SKM-1 treated with dmso at 0.1 percent for 144 hours (cell line): ENCODE data around the gene PNLDC1.

Experiments used
- DNase-seq: peaks from one replicate; lab custom pipeline; 2025; ENCODE audit not compliant: unreplicated experiment; lab: John Stamatoyannopoulos, UW

Gene PNLDC1

GRCh38 chr6:159800141-159800865, at the start of gene PNLDC1:
Gene PNLDC1, plus strand, starts transcription at chr6:159800276. Its CDS starts 32 bp downstream, at chr6:159800308.
- DNase-seq = no peak

- no peak for DNase-seq
Observed at GRCh38 chr6:159751448-159751847, 48.6 kb upstream of the PNLDC1 start.

GRCh38 chr6:159753081-159753872, 46.8 kb upstream of the PNLDC1 start:
- DNase-seq = no peak

- DNase-seq = no peak
Observed at GRCh38 chr6:159754401-159754800, 45.7 kb upstream of the PNLDC1 start.

- DNase-seq = no peak
Observed at GRCh38 chr6:159754959-159755914, 44.8 kb upstream of the PNLDC1 start.

GRCh38 chr6:159756508-159756907, 43.6 kb upstream of the PNLDC1 start:
- no peak for DNase-seq

- no peak for DNase-seq
Observed at GRCh38 chr6:159758031-159759001, 41.8 kb upstream of the PNLDC1 start.

- no peak for DNase-seq
Observed at GRCh38 chr6:159759645-159760044, 40.4 kb upstream of the PNLDC1 start.

GRCh38 chr6:159760602-159761057, 39.4 kb upstream of the PNLDC1 start:
- peak; percentile 4 for DNase-seq

GRCh38 chr6:159761129-159761872, 38.8 kb upstream of the PNLDC1 start:
- no peak for DNase-seq

- DNase-seq = peak; percentile 91
Observed at GRCh38 chr6:159761873-159762680, 38.0 kb upstream of the PNLDC1 start, which contains the start of gene ACAT2. Gene ACAT2, plus strand, starts transcription at chr6:159762045. Its CDS starts 43 bp downstream, at chr6:159762088.

- DNase-seq = no peak
Observed at GRCh38 chr6:159762681-159763293, 37.3 kb upstream of the PNLDC1 start.

GRCh38 chr6:159766906-159767305, 33.2 kb upstream of the PNLDC1 start:
- DNase-seq = no peak

GRCh38 chr6:159769470-159769869, 30.6 kb upstream of the PNLDC1 start:
- no peak for DNase-seq

- no peak for DNase-seq
Observed at GRCh38 chr6:159772196-159772595, 27.9 kb upstream of the PNLDC1 start.

- DNase-seq = no peak
Observed at GRCh38 chr6:159777240-159777904, 22.7 kb upstream of the PNLDC1 start.

GRCh38 chr6:159778131-159778530, 21.9 kb upstream of the PNLDC1 start:
- no peak for DNase-seq
